ENCODE measurements around the gene FLCN.

- no peak for TF ChIP-seq POLR2AphosphoS5 (IDR thresholded peaks at IDR 0.05)
- TF ChIP-seq CTCF (IDR thresholded peaks at IDR 0.05): no peak
- TF ChIP-seq POLR2A (IDR thresholded peaks at IDR 0.05): no peak
- no peak for TF ChIP-seq EP300 (IDR thresholded peaks at IDR 0.05)
Observed at GRCh38 chr17:17243163-17243562, 6.2 kb upstream of the FLCN start.

All from suprapubic skin (tissue), 4 donors.